ENCODE data around the gene ACOT9. TPM values are rescaled to one million over a fixed set of nuclear protein-coding genes. Genes with fewer than 3 reads are reported as not detected.

Gene ACOT9
- total and polyA plus RNA-seq, 2 experiments from 2014 or later, result 28.5 to 34.3 TPM

GRCh38 chrX:23720117-23720677, 22.9 kb downstream of the ACOT9 start (continued):
- no peak for TF ChIP-seq ZNF462 (CRISPR knock-in tag; IDR thresholded peaks at IDR 0.05)

GRCh38 chrX:23705235-23705634, 37.8 kb downstream of the ACOT9 start:
- peaks cover 1% of the 10 kb centered on the region for H3K27me3 Mint-ChIP-seq (ENCODE audit: insufficient read depth, low read depth, poor library complexity)
- no peak overlapping the region for H3K27ac Mint-ChIP-seq
- no peaks in the 10 kb centered on the region for H3K4me1 ChIP-seq (ENCODE audit: insufficient read depth)
- H3K27ac ChIP-seq (ENCODE audit: low read depth), result no peak overlapping the region
- DNase-seq (ENCODE audit: low spot score) (no peak), ATAC-seq (no peak)
- no peaks in the 10 kb centered on the region; the same call in 1 of the 2 replicates for H3F3A ChIP-seq (replicated peaks; ENCODE audit: low read depth)
- peaks cover 35% of the 10 kb centered on the region; the same call in 2 of the 3 replicates for H3K36me3 Mint-ChIP-seq (ENCODE audit: low read depth)
- no peak overlapping the region for H3K4me3 Mint-ChIP-seq
- H3K36me3 ChIP-seq (ENCODE audit: insufficient read depth), result no peaks in the 10 kb centered on the region; the same call in none of the 2 replicates
- H3K79me2 ChIP-seq (replicated peaks; ENCODE audit: insufficient read depth), result no peaks in the 10 kb centered on the region
- H3K4me3 ChIP-seq, result no peak overlapping the region
- no peak overlapping the region for H2AFZ ChIP-seq
- H3K4me2 ChIP-seq, result no peak overlapping the region
- H3K4me1 Mint-ChIP-seq, result no peaks in the 10 kb centered on the region
- no peaks in the 10 kb centered on the region for H3K27me3 ChIP-seq (ENCODE audit: insufficient read depth)
- no peaks in the 10 kb centered on the region for H4K20me1 ChIP-seq (replicated peaks; ENCODE audit: insufficient read depth)
- no peaks in the 10 kb centered on the region for H3K9me3 Mint-ChIP-seq
- no peaks in the 10 kb centered on the region for H3K9me2 ChIP-seq (ENCODE audit: insufficient read depth)
- TF ChIP-seq REST (IDR thresholded peaks at IDR 0.05; ENCODE audit: unreplicated experiment) (no peak), EZH2 (IDR thresholded peaks at IDR 0.05; ENCODE audit: low read depth, unreplicated experiment) (no peak), ETS1 (IDR thresholded peaks at IDR 0.05) (no peak), ZNF331 (CRISPR knock-in tag; IDR thresholded peaks at IDR 0.05; ENCODE audit: low read depth) (no peak), NANOG (IDR thresholded peaks at IDR 0.05; ENCODE audit: borderline replicate concordance) (no peak)
